Liver (tissue), 9 donors: Measurements from ENCODE around the gene PWP1. TPM values are rescaled to one million over a fixed set of nuclear protein-coding genes. Genes with fewer than 3 reads are reported as not detected.

Source experiments
- DNase-seq: peaks from one replicate; pipeline ENCODE4 v3.0.0-alpha.2; 2017; ENCODE audit warnings: low spot score
- H3K27ac ChIP-seq, 2 donors: one replicate each; pipeline ENCODE4 v1.7.0; 2013; ENCODE audit warnings: inconsistent platforms in 2 of 2, low read length in 2 of 2, control low read depth in 1 of 2, low read depth in 1 of 2, mild to moderate bottlenecking in 1 of 2
- H3K27me3 ChIP-seq, 4 donors: one replicate each; pipeline versions ENCODE4 v1.6.1 to v1.7.0; 2013; ENCODE audit warnings: low read length in 3 of 4, inconsistent platforms in 1 of 4, mild to moderate bottlenecking in 1 of 4, moderate library complexity in 1 of 4; ENCODE audit not compliant: control insufficient read depth in 4 of 4, insufficient read depth in 4 of 4
- H3K36me3 ChIP-seq, 4 donors: one replicate each; pipeline versions ENCODE4 v1.6.1 to v1.7.0; 2013; ENCODE audit warnings: low read length in 3 of 4, mild to moderate bottlenecking in 3 of 4, low read depth in 1 of 4, moderate library complexity in 1 of 4; ENCODE audit not compliant: control insufficient read depth in 4 of 4, insufficient read depth in 3 of 4
- H3K4me1 ChIP-seq, 4 donors: one replicate each; pipeline versions ENCODE4 v1.6.1 to v1.7.0; 2013; ENCODE audit warnings: low read length in 3 of 4, mild to moderate bottlenecking in 3 of 4, moderate library complexity in 1 of 4; ENCODE audit not compliant: control insufficient read depth in 4 of 4, insufficient read depth in 4 of 4
- H3K4me3 ChIP-seq, 3 donors: one replicate each; pipeline versions ENCODE4 v1.6.1 to v1.7.0; 2013; ENCODE audit warnings: low read length in 3 of 3, control low read depth in 1 of 3, low read depth in 1 of 3, mild to moderate bottlenecking in 1 of 3
- H3K9ac ChIP-seq, 2 donors: one replicate each; pipeline ENCODE4 v1.7.0; 2013; ENCODE audit warnings: low read length in 2 of 2, mild to moderate bottlenecking in 2 of 2, moderate library complexity in 2 of 2, control low read depth in 1 of 2, low read depth in 1 of 2
- H3K9me3 ChIP-seq, 4 donors: one replicate each; pipeline versions ENCODE4 v1.6.1 to v1.7.0; 2013; ENCODE audit warnings: low read length in 3 of 4; ENCODE audit not compliant: control insufficient read depth in 4 of 4
- ATF3 ChIP-seq: IDR thresholded peaks from 2 replicates; pipeline ENCODE4 v1.6.1; 2016; ENCODE audit warnings: antibody characterized with exemption
- EGR1 ChIP-seq, 2 donors: IDR thresholded peaks; 2 replicates each; pipeline ENCODE4 v1.6.1; 2016 to 2018; ENCODE audit warnings: antibody characterized with exemption in 2 of 2, low read depth in 2 of 2
- FOXA1 ChIP-seq: IDR thresholded peaks from 2 replicates; pipeline ENCODE4 v1.6.1; 2016; ENCODE audit warnings: antibody characterized with exemption
- FOXA2 ChIP-seq: IDR thresholded peaks from 2 replicates; pipeline ENCODE4 v1.6.1; 2016; ENCODE audit warnings: antibody characterized with exemption
- GABPA ChIP-seq, 2 donors: IDR thresholded peaks in 1 of 2; conservative IDR thresholded peaks in 1 of 2; 2 replicates each; pipeline ENCODE4 v1.6.1; 2016; ENCODE audit warnings: antibody characterized with exemption in 2 of 2, mild to moderate bottlenecking in 1 of 2, moderate library complexity in 1 of 2
- HNF4A ChIP-seq, 2 donors: conservative IDR thresholded peaks; 2 replicates each; pipeline ENCODE4 v1.6.1; 2016; ENCODE audit warnings: antibody characterized with exemption in 2 of 2, mild to moderate bottlenecking in 2 of 2
- HNF4G ChIP-seq: IDR thresholded peaks from 2 replicates; pipeline ENCODE4 v1.6.1; 2016; ENCODE audit warnings: antibody characterized with exemption
- JUND ChIP-seq, 2 donors: IDR thresholded peaks; 2 replicates each; pipeline ENCODE4 v1.6.1; 2016; ENCODE audit warnings: antibody characterized with exemption in 2 of 2
- MAX ChIP-seq: IDR thresholded peaks from 2 replicates; pipeline ENCODE4 v1.6.1; 2016; ENCODE audit warnings: antibody characterized with exemption
- NR2F2 ChIP-seq: IDR thresholded peaks from 2 replicates; pipeline ENCODE4 v1.6.1; 2016; ENCODE audit warnings: antibody characterized with exemption
- RAD21 ChIP-seq, 2 donors: IDR thresholded peaks; 2 replicates each; pipeline ENCODE4 v1.6.1; 2016; ENCODE audit warnings: antibody characterized with exemption in 2 of 2, mild to moderate bottlenecking in 2 of 2
- RXRA ChIP-seq, 2 donors: IDR thresholded peaks; 2 replicates each; pipeline ENCODE4 v1.6.1; 2017 to 2018; ENCODE audit warnings: antibody characterized with exemption in 2 of 2, mild to moderate bottlenecking in 1 of 2
- SP1 ChIP-seq: IDR thresholded peaks from 2 replicates; pipeline ENCODE4 v1.6.1; 2018; ENCODE audit warnings: antibody characterized with exemption, mild to moderate bottlenecking
- TAF1 ChIP-seq: conservative IDR thresholded peaks from 2 replicates; pipeline ENCODE4 v1.6.1; 2016; ENCODE audit warnings: antibody characterized with exemption, mild to moderate bottlenecking
- YY1 ChIP-seq: IDR thresholded peaks from 2 replicates; pipeline ENCODE4 v1.6.1; 2016; ENCODE audit warnings: antibody characterized with exemption, mild to moderate bottlenecking
- ZBTB33 ChIP-seq: IDR thresholded peaks from 2 replicates; pipeline ENCODE4 v1.6.1; 2016; ENCODE audit warnings: antibody characterized with exemption
- WGBS: extraction: QIAGEN DNeasy Blood & Tissue Kit; methylation state at CpG from one replicate; pipeline ENCODE4 v1.1.7; 2013; 5-methylcytosine and 5-hydroxymethylcytosine counted together
- polyA plus RNA-seq, 2 donors: library from polyadenylated mRNA; stranded (reverse) in 1 of 2; unstranded in 1 of 2; fragments of 200-250 nt in 1 of 2; fragments of >200 nt in 1 of 2; fragmentation: Nextera tagmentation in 1 of 2; extraction: Ambion mirVana in 1 of 2; gene quantifications; one replicate each; pipeline versions ENCODE4 v1.2.1 to v1.2.3, GENCODE V29; 2013 to 2015
- total RNA-seq, 2 donors: library from RNA; depleted of rRNA; stranded (reverse); fragments of >200 nt; gene quantifications; one replicate each; pipeline ENCODE4 v1.2.3, GENCODE V29; 2014
- TF ChIP-seq, protein P1 (sequence below): fragments of 150-350 bp; IDR thresholded peaks from 2 replicates; pipeline ENCODE4 v1.5.1; 2017; ENCODE audit warnings: improper control_type of control experiment, low read depth, low read length; ENCODE audit not compliant: missing input control
- TF ChIP-seq, protein P2 (sequence below): IDR thresholded peaks from 2 replicates; pipeline ENCODE4 v1.6.1; 2016; ENCODE audit warnings: antibody characterized with exemption, mild to moderate bottlenecking
- donor health status: healthy.
- donor health status: healthy.
- donor health status: healthy.
- donor health status: healthy.
- donor health status: healthy.

PWP1 gene
- total and polyA plus RNA-seq, 4 donors = 17.5 to 39.0 (median 26.9) TPM

DNA sequence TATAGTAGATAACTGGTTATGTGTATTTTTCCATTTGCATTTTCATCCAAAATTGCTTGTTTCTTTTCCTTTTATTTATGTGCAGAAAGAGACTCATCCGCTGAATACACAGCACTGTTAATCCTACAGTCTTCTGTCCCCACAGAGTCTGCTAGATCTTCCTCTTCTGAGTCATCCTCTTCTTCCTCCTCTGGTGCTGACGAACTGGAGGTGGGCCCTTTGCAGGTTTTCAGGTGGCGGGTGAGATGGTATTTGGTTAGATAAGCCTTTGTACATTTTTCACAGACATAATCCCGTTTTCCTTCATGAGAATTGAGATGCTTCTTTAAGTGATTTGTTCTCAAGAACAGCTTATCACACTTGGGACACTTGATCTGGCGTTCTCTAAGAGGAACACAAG is 48.5 kb downstream of the PWP1 start:
- no peaks in the 10 kb centered on the region for H3K4me1 ChIP-seq
- DNase-seq = no peak
- H3K27me3 ChIP-seq = no peaks in the 10 kb centered on the region
- H3K9me3 ChIP-seq = no peaks in the 10 kb centered on the region
- TF ChIP-seq FOXA1 = no peak
- H3K9ac ChIP-seq = no peak overlapping the region
- H3K36me3 ChIP-seq = peaks cover 9 to 58% (median 43%) of the 10 kb centered on the region in 4 donors
- H3K27ac ChIP-seq = no peak overlapping the region
- whole genome bisulfite sequencing = 92% methylated on average over 5 of the region's 5 CpGs
- no peak overlapping the region for H3K4me3 ChIP-seq

DNA sequence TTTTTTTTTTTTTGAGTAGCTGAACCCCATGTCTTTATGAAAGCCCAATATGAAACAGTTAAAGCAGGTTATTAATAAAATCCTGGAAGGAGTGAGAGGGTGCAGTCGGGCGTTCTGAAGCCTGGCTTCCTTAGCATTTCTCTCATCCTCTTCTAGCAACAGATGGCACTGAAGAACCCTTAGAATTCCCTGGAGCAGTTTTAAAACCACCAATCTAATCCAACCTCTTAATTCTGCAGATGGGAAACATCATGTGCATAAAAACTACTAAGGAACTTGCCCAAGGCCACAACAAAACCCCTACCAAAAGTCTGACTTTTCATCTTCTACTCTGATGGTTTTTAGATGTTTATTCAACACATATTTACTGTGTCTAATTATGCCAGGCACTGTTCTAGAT is 50.2 kb downstream of the PWP1 start:
- Histone ChIP-seq H3K36me3 (peaks cover 9 to 74% (median 53%) of the 10 kb centered on the region in 4 donors), H3K4me3 (no peak overlapping the region), H3K9me3 (no peaks in the 10 kb centered on the region), H3K27me3 (no peaks in the 10 kb centered on the region), H3K4me1 (no peaks in the 10 kb centered on the region), H3K9ac (no peak overlapping the region), H3K27ac (no peak overlapping the region)
- DNase-seq = no peak
- 97% methylated on average over 2 of the region's 2 CpGs for WGBS
- TF ChIP-seq EGR1 (IDR thresholded peaks at IDR 0.05; ENCODE audit: low read depth in 2 of 2) (no peak), GABPA (IDR thresholded peaks at IDR 0.05 in 1 of 2, conservative IDR thresholded peaks at IDR 0.05 in 1 of 2) (no peak), ATF3 (no peak), HNF4A (conservative IDR thresholded peaks at IDR 0.05) (no peak), NR2F2 (no peak), SP1 (no peak), JUND (IDR thresholded peaks at IDR 0.05) (no peak), FOXA2 (no peak), ZBTB33 (no peak), YY1 (no peak), HNF4G (no peak), RXRA (IDR thresholded peaks at IDR 0.05) (no peak), MAX (no peak)
- TF ChIP-seq, protein P1, sequence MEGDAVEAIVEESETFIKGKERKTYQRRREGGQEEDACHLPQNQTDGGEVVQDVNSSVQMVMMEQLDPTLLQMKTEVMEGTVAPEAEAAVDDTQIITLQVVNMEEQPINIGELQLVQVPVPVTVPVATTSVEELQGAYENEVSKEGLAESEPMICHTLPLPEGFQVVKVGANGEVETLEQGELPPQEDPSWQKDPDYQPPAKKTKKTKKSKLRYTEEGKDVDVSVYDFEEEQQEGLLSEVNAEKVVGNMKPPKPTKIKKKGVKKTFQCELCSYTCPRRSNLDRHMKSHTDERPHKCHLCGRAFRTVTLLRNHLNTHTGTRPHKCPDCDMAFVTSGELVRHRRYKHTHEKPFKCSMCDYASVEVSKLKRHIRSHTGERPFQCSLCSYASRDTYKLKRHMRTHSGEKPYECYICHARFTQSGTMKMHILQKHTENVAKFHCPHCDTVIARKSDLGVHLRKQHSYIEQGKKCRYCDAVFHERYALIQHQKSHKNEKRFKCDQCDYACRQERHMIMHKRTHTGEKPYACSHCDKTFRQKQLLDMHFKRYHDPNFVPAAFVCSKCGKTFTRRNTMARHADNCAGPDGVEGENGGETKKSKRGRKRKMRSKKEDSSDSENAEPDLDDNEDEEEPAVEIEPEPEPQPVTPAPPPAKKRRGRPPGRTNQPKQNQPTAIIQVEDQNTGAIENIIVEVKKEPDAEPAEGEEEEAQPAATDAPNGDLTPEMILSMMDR = no peak

GRCh38 chr12:107736914-107737313 is 51.3 kb downstream of the PWP1 start:
- Histone ChIP-seq H3K27me3 (no peaks in the 10 kb centered on the region), H3K27ac (no peak overlapping the region), H3K4me3 (no peak overlapping the region), H3K4me1 (no peaks in the 10 kb centered on the region), H3K9ac (no peak overlapping the region), H3K36me3 (peaks cover 9 to 85% (median 64%) of the 10 kb centered on the region in 4 donors), H3K9me3 (no peaks in the 10 kb centered on the region)
- 88% methylated on average over 4 of the region's 4 CpGs for WGBS
- no peak for DNase-seq
- TF ChIP-seq FOXA1 (no peak), JUND (IDR thresholded peaks at IDR 0.05) (no peak), HNF4A (conservative IDR thresholded peaks at IDR 0.05) (no peak), RXRA (IDR thresholded peaks at IDR 0.05) (no peak), HNF4G (no peak), NR2F2 (no peak), MAX (no peak), TAF1 (no peak), EGR1 (IDR thresholded peaks at IDR 0.05; ENCODE audit: low read depth in 2 of 2) (no peak), ZBTB33 (no peak), RAD21 (IDR thresholded peaks at IDR 0.05) (no peak), SP1 (no peak)
- TF ChIP-seq, protein P2, sequence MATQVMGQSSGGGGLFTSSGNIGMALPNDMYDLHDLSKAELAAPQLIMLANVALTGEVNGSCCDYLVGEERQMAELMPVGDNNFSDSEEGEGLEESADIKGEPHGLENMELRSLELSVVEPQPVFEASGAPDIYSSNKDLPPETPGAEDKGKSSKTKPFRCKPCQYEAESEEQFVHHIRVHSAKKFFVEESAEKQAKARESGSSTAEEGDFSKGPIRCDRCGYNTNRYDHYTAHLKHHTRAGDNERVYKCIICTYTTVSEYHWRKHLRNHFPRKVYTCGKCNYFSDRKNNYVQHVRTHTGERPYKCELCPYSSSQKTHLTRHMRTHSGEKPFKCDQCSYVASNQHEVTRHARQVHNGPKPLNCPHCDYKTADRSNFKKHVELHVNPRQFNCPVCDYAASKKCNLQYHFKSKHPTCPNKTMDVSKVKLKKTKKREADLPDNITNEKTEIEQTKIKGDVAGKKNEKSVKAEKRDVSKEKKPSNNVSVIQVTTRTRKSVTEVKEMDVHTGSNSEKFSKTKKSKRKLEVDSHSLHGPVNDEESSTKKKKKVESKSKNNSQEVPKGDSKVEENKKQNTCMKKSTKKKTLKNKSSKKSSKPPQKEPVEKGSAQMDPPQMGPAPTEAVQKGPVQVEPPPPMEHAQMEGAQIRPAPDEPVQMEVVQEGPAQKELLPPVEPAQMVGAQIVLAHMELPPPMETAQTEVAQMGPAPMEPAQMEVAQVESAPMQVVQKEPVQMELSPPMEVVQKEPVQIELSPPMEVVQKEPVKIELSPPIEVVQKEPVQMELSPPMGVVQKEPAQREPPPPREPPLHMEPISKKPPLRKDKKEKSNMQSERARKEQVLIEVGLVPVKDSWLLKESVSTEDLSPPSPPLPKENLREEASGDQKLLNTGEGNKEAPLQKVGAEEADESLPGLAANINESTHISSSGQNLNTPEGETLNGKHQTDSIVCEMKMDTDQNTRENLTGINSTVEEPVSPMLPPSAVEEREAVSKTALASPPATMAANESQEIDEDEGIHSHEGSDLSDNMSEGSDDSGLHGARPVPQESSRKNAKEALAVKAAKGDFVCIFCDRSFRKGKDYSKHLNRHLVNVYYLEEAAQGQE = no peak
